Endothelial cell of umbilical vein (primary cell): ENCODE measurements around the gene NXPH4.

ENCODE experiments used
- CTCF ChIP-seq, 2 donors: IDR thresholded peaks; 1 replicate in 1 of 2; 2 replicates in 1 of 2; pipeline ENCODE4 v1.5.1; 2011; ENCODE audit warnings: low read length in 2 of 2, mild to moderate bottlenecking in 2 of 2, moderate library complexity in 2 of 2, control low read depth in 1 of 2, inconsistent platforms in 1 of 2, low read depth in 1 of 2; ENCODE audit not compliant: insufficient read depth in 1 of 2; ENCODE audit errors: extremely low read depth in 1 of 2
- EZH2 ChIP-seq: IDR thresholded peaks from 2 replicates; pipeline ENCODE4 v1.6.1; 2012; ENCODE audit warnings: borderline replicate concordance, low read depth, mild to moderate bottlenecking, moderate library complexity, low read length, inconsistent platforms; ENCODE audit not compliant: severe bottlenecking
- MAX ChIP-seq: IDR thresholded peaks from 2 replicates; pipeline ENCODE4 v1.6.1; 2011; ENCODE audit not compliant: insufficient read depth, insufficient read length
- POLR2A ChIP-seq: IDR thresholded peaks from 2 replicates; pipeline ENCODE4 v1.6.1; 2012; ENCODE audit warnings: low read depth, mild to moderate bottlenecking, control low read depth, low read length
- POLR2AphosphoS5 ChIP-seq: IDR thresholded peaks from 2 replicates; pipeline ENCODE4 v1.6.1; 2012; ENCODE audit warnings: low read depth, mild to moderate bottlenecking, control low read depth, low read length, moderate library complexity; ENCODE audit not compliant: insufficient read depth

- TF ChIP-seq CTCF (IDR thresholded peaks at IDR 0.05; ENCODE audit: extremely low read depth in 1 of 2, insufficient read depth in 1 of 2, low read depth in 1 of 2, low read length in 2 of 2): no peak
- TF ChIP-seq POLR2A: no peak
- TF ChIP-seq POLR2AphosphoS5: no peak
- no peak for TF ChIP-seq EZH2
- TF ChIP-seq MAX: no peak
Observed at GRCh38 chr12:57262126-57262822, 45.7 kb downstream of the NXPH4 start.
